GM23338 (cell line): ENCODE data around the gene TTC22.

Experiments used
- CTCF ChIP-seq, 2 experiments: fragments of 200-600 bp in 1 of 2; sonication (generic) in 1 of 2; conservative IDR thresholded peaks; 2 replicates each; pipeline versions ENCODE4 v1.5.1 to v1.6.1; 2016 to 2017; ENCODE audit warnings: antibody characterized with exemption in 2 of 2, low read depth in 2 of 2, mild to moderate bottlenecking in 2 of 2, moderate library complexity in 1 of 2
- EZH2 ChIP-seq: fragments of 200-600 bp; sonication (generic); IDR thresholded peaks from one replicate; pipeline ENCODE4 v1.8.0; 2017; ENCODE audit warnings: antibody characterized with exemption, mild to moderate bottlenecking, low read depth; ENCODE audit not compliant: unreplicated experiment
- POLR2AphosphoS5 ChIP-seq: IDR thresholded peaks from 2 replicates; pipeline ENCODE4 v1.6.1; 2016; ENCODE audit warnings: antibody characterized with exemption, low read depth
- REST ChIP-seq: IDR thresholded peaks from one replicate; pipeline ENCODE4 v1.6.1; 2018; ENCODE audit warnings: antibody characterized with exemption; ENCODE audit not compliant: unreplicated experiment
- STAT1 ChIP-seq: IDR thresholded peaks from one replicate; pipeline ENCODE4 v1.6.1; 2016; ENCODE audit warnings: antibody characterized with exemption; ENCODE audit not compliant: unreplicated experiment
- ZNF114 ChIP-seq: fragments of 250-450 bp; sonication (Bioruptor Pico); IDR thresholded peaks from 2 replicates; pipeline ENCODE4 v1.5.0; 2020; ENCODE audit warnings: mild to moderate bottlenecking, moderate library complexity

DNA sequence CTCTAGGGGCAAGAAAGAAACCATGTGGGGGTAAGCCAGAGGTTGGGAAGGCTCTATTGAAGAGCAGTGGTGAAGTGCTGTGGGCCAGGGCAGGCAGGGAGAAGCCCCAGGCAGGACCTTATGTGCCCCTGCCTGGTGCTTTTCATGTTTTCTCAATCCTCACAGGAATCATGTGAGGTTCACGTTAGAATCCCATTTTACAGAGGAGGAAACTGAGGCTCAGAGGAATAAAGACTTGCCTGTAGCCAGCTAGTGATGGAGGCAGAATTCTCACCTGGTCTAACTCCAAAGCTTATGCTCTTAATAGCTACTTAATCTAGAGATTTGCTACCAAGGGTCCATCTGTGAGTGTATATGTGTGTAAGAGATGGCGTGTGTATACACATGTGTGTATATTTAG is 4.2 kb downstream of the TTC22 start:
- no peak for TF ChIP-seq CTCF (conservative IDR thresholded peaks at IDR 0.05; ENCODE audit: low read depth in 2 of 2)
- no peak for TF ChIP-seq ZNF114 (CRISPR knock-in tag)
- no peak for TF ChIP-seq POLR2AphosphoS5
- TF ChIP-seq EZH2, result no peak
- no peak for TF ChIP-seq STAT1
- TF ChIP-seq REST, result no peak
